Measurements from ENCODE around the gene NOL6. TPM values are rescaled to one million over a fixed set of nuclear protein-coding genes. Genes with fewer than 3 reads are reported as not detected.
A peak's percentile ranks its signal among the peaks of the same experiment; 100 is the strongest.

The NOL6 gene
- total and polyA plus RNA-seq, 2 of the 13 experiments (the other 11 are each of a cell fraction or from before 2014, with no cell fraction given): 17.0 to 30.2 TPM

- TF ChIP-seq XRCC5 (optimal IDR thresholded peaks at IDR 0.05; ENCODE audit: low read length) (peak; percentile 62), SRF (IDR thresholded peaks at IDR 0.05; ENCODE audit: low read depth, low read length) (no peak), HOXA5 (CRISPR knock-in tag; IDR thresholded peaks at IDR 0.05) (no peak), MAZ (IDR thresholded peaks at IDR 0.05; ENCODE audit: borderline replicate concordance, low read depth, low read length) (no peak), MAZ (CRISPR knock-in tag; IDR thresholded peaks at IDR 0.05; ENCODE audit: low read depth) (0 out of 2 replicates have a peak, but pooled peaks have one; percentile 30), RFX3 (CRISPR knock-in tag; IDR thresholded peaks at IDR 0.05) (no peak), NFE2L2 (IDR thresholded peaks at IDR 0.05; ENCODE audit: low read length) (no peak), ZMAT5 (CRISPR knock-in tag; IDR thresholded peaks at IDR 0.05; ENCODE audit: borderline replicate concordance, low read depth) (no peak), FOXM1 (CRISPR knock-in tag; IDR thresholded peaks at IDR 0.05) (no peak), ZNF775 (CRISPR knock-in tag; IDR thresholded peaks at IDR 0.05; ENCODE audit: borderline replicate concordance) (no peak), THAP11 (CRISPR knock-in tag; IDR thresholded peaks at IDR 0.05) (no peak), ARNT2 (CRISPR knock-in tag; IDR thresholded peaks at IDR 0.05; ENCODE audit: low read depth) (no peak), ZFP82 (CRISPR knock-in tag; IDR thresholded peaks at IDR 0.05; ENCODE audit: borderline replicate concordance) (no peak)
- TF ChIP-seq, protein P1, sequence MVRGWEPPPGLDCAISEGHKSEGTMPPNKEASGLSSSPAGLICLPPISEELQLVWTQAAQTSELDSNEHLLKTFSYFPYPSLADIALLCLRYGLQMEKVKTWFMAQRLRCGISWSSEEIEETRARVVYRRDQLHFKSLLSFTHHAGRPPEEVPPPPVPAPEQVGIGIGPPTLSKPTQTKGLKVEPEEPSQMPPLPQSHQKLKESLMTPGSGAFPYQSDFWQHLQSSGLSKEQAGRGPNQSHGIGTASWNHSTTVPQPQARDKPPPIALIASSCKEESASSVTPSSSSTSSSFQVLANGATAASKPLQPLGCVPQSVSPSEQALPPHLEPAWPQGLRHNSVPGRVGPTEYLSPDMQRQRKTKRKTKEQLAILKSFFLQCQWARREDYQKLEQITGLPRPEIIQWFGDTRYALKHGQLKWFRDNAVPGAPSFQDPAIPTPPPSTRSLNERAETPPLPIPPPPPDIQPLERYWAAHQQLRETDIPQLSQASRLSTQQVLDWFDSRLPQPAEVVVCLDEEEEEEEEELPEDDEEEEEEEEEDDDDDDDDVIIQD (CRISPR knock-in tag; IDR thresholded peaks at IDR 0.05; ENCODE audit: low read depth): 0 out of 2 replicates have a peak, but pooled peaks have one; percentile 14
- TF ChIP-seq, protein P2, sequence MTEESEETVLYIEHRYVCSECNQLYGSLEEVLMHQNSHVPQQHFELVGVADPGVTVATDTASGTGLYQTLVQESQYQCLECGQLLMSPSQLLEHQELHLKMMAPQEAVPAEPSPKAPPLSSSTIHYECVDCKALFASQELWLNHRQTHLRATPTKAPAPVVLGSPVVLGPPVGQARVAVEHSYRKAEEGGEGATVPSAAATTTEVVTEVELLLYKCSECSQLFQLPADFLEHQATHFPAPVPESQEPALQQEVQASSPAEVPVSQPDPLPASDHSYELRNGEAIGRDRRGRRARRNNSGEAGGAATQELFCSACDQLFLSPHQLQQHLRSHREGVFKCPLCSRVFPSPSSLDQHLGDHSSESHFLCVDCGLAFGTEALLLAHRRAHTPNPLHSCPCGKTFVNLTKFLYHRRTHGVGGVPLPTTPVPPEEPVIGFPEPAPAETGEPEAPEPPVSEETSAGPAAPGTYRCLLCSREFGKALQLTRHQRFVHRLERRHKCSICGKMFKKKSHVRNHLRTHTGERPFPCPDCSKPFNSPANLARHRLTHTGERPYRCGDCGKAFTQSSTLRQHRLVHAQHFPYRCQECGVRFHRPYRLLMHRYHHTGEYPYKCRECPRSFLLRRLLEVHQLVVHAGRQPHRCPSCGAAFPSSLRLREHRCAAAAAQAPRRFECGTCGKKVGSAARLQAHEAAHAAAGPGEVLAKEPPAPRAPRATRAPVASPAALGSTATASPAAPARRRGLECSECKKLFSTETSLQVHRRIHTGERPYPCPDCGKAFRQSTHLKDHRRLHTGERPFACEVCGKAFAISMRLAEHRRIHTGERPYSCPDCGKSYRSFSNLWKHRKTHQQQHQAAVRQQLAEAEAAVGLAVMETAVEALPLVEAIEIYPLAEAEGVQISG (CRISPR knock-in tag; IDR thresholded peaks at IDR 0.05): no peak
- TF ChIP-seq, protein P3, sequence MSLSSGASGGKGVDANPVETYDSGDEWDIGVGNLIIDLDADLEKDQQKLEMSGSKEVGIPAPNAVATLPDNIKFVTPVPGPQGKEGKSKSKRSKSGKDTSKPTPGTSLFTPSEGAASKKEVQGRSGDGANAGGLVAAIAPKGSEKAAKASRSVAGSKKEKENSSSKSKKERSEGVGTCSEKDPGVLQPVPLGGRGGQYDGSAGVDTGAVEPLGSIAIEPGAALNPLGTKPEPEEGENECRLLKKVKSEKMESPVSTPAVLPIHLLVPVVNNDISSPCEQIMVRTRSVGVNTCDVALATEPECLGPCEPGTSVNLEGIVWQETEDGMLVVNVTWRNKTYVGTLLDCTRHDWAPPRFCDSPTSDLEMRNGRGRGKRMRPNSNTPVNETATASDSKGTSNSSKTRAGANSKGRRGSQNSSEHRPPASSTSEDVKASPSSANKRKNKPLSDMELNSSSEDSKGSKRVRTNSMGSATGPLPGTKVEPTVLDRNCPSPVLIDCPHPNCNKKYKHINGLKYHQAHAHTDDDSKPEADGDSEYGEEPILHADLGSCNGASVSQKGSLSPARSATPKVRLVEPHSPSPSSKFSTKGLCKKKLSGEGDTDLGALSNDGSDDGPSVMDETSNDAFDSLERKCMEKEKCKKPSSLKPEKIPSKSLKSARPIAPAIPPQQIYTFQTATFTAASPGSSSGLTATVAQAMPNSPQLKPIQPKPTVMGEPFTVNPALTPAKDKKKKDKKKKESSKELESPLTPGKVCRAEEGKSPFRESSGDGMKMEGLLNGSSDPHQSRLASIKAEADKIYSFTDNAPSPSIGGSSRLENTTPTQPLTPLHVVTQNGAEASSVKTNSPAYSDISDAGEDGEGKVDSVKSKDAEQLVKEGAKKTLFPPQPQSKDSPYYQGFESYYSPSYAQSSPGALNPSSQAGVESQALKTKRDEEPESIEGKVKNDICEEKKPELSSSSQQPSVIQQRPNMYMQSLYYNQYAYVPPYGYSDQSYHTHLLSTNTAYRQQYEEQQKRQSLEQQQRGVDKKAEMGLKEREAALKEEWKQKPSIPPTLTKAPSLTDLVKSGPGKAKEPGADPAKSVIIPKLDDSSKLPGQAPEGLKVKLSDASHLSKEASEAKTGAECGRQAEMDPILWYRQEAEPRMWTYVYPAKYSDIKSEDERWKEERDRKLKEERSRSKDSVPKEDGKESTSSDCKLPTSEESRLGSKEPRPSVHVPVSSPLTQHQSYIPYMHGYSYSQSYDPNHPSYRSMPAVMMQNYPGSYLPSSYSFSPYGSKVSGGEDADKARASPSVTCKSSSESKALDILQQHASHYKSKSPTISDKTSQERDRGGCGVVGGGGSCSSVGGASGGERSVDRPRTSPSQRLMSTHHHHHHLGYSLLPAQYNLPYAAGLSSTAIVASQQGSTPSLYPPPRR (CRISPR knock-in tag; IDR thresholded peaks at IDR 0.05; ENCODE audit: borderline replicate concordance): no peak
Observed at GRCh38 chr9:33452828-33453271, 20.9 kb downstream of the NOL6 start (continued).

All from HepG2 (cell line).